ENCODE measurements around the gene CRAMP1. TPM values are rescaled to one million over a fixed set of nuclear protein-coding genes. Genes with fewer than 3 reads are reported as not detected.

The CRAMP1 gene
- total RNA-seq, 1 experiment from 2014 or later, result 28.8 TPM

- ChIA-PET CTCF (no interaction called here), POLR2A (no interaction called here)
- no peak for DNase-seq (ENCODE audit: low read depth, low spot score)
- no peak overlapping the region for H3K27ac ChIP-seq (ENCODE audit: low read length)
- ATAC-seq, result no peak
- H3K9me3 ChIP-seq (ENCODE audit: control insufficient read depth, insufficient read depth, low read depth, low read length), result no peaks in the 10 kb centered on the region
- H3K4me1 ChIP-seq (ENCODE audit: control insufficient read depth, insufficient read depth, low read length), result no peaks in the 10 kb centered on the region
- no peak overlapping the region for H3K4me3 ChIP-seq (ENCODE audit: low read depth in 2 of 2, low read length in 2 of 2)
- intact Hi-C loops (cut with micrococcal nuclease; ENCODE audit: unreplicated experiment), result no loop called here
- in situ Hi-C loops (cut with HindIII; ENCODE audit: low pct_unique_long_range_greater_than_20kb, low sequenced_read_pairs), result no loop called here
- no peaks in the 10 kb centered on the region for H3K27me3 ChIP-seq (ENCODE audit: control insufficient read depth, insufficient read depth, low read length)
- BruUV-seq (replicated peaks), result no TSS peak
- no peak for TF ChIP-seq CTCF (IDR thresholded peaks at IDR 0.05)
- no peak for TF ChIP-seq TCF7L2 (IDR thresholded peaks at IDR 0.05; ENCODE audit: low read depth, low read length)
- TF ChIP-seq SIN3A (IDR thresholded peaks at IDR 0.05; ENCODE audit: borderline replicate concordance, insufficient read depth, low read depth, low read length), result no peak
- TF ChIP-seq REST (IDR thresholded peaks at IDR 0.05; ENCODE audit: insufficient read depth in 1 of 2, low read depth in 2 of 2, low read length in 1 of 2), result no peak
- no peak for TF ChIP-seq POLR2AphosphoS5 (IDR thresholded peaks at IDR 0.05; ENCODE audit: low read depth, low read length)
- H3K36me3 ChIP-seq (ENCODE audit: control insufficient read depth, insufficient read depth, low read length), result peaks cover 6% of the 10 kb centered on the region; the same call in 1 of the 2 replicates
These were observed 31.9 kb upstream of the CRAMP1 start for GRCh38 chr16:1580256-1580655.

GRCh38 chr16:1580956-1581355, 31.2 kb upstream of the CRAMP1 start:
- Histone ChIP-seq H3K27me3 (ENCODE audit: control insufficient read depth, insufficient read depth, low read length) (no peaks in the 10 kb centered on the region), H3K27ac (ENCODE audit: low read length) (no peak overlapping the region), H3K4me1 (ENCODE audit: control insufficient read depth, insufficient read depth, low read length) (no peaks in the 10 kb centered on the region), H3K4me3 (ENCODE audit: low read depth in 2 of 2, low read length in 2 of 2) (no peak overlapping the region), H3K9me3 (ENCODE audit: control insufficient read depth, insufficient read depth, low read depth, low read length) (no peaks in the 10 kb centered on the region), H3K36me3 (ENCODE audit: control insufficient read depth, insufficient read depth, low read length) (peaks cover 6% of the 10 kb centered on the region; the same call in 1 of the 2 replicates)
- TF ChIP-seq SIN3A (IDR thresholded peaks at IDR 0.05; ENCODE audit: borderline replicate concordance, insufficient read depth, low read depth, low read length) (no peak), REST (IDR thresholded peaks at IDR 0.05; ENCODE audit: insufficient read depth in 1 of 2, low read depth in 2 of 2, low read length in 1 of 2) (no peak), POLR2AphosphoS5 (IDR thresholded peaks at IDR 0.05; ENCODE audit: low read depth, low read length) (no peak), TCF7L2 (IDR thresholded peaks at IDR 0.05; ENCODE audit: low read depth, low read length) (no peak)
- in situ Hi-C loops (cut with HindIII; ENCODE audit: low pct_unique_long_range_greater_than_20kb, low sequenced_read_pairs) (no loop called here), intact Hi-C loops (cut with micrococcal nuclease; ENCODE audit: unreplicated experiment) (no loop called here)
- no peak for ATAC-seq
- DNase-seq (ENCODE audit: low read depth, low spot score), result no peak
- ChIA-PET CTCF (no interaction called here), POLR2A (no interaction called here)
- no TSS peak for BruUV-seq (replicated peaks)
